Heart left ventricle (tissue), 16 donors: ENCODE data around the gene TRAPPC2. TPM values are rescaled to one million over a fixed set of nuclear protein-coding genes. Genes with fewer than 3 reads are reported as not detected.

Experiments
- ATAC-seq, 4 donors: fragments of 200-7000 bp; cut with Tn5 transposase; one replicate each; pipeline ENCODE4 v1.9.1; 2020 to 2022; ENCODE audit warnings: moderate library complexity in 4 of 4, mild to moderate bottlenecking in 3 of 4, moderate number of reproducible peaks in 1 of 4
- DNase-seq, 5 donors: peaks; one replicate each; pipeline ENCODE4 v3.0.0-alpha.2; 2020
- H3K27ac ChIP-seq, 12 donors: fragments of 200-600 bp; sonication (generic) in 4 of 12; one replicate each; pipeline versions ENCODE4 v1.5.0 to v1.8.0; 2016 to 2022; ENCODE audit warnings: mild to moderate bottlenecking in 2 of 12
- H3K27me3 ChIP-seq, 9 donors: fragments of 200-600 bp; sonication (generic) in 2 of 9; one replicate each; pipeline versions ENCODE4 v1.5.1 to v1.8.0; 2016 to 2022; ENCODE audit warnings: mild to moderate bottlenecking in 3 of 9
- H3K36me3 ChIP-seq, 9 donors: fragments of 200-600 bp; sonication (generic) in 2 of 9; one replicate each; pipeline versions ENCODE4 v1.5.0 to v1.8.0; 2018 to 2022; ENCODE audit warnings: mild to moderate bottlenecking in 2 of 9
- H3K4me1 ChIP-seq, 12 donors: fragments of 200-600 bp; sonication (generic) in 4 of 12; one replicate each; pipeline versions ENCODE4 v1.5.0 to v1.8.0; 2016 to 2022; ENCODE audit warnings: mild to moderate bottlenecking in 3 of 12
- H3K4me3 ChIP-seq, 12 donors: fragments of 200-600 bp; sonication (generic) in 4 of 12; one replicate each; pipeline versions ENCODE4 v1.5.0 to v1.8.0; 2017 to 2022; ENCODE audit warnings: mild to moderate bottlenecking in 9 of 12, moderate library complexity in 4 of 12
- H3K9me3 ChIP-seq, 12 donors: fragments of 200-600 bp; sonication (generic) in 4 of 12; one replicate each; pipeline versions ENCODE4 v1.5.0 to v1.8.0; 2016 to 2022; ENCODE audit warnings: mild to moderate bottlenecking in 1 of 12
- POLR2A ChIP-seq, 2 donors: fragments of 450-650 bp; IDR thresholded peaks; one replicate each; pipeline ENCODE4 v1.6.1; 2017; ENCODE audit warnings: antibody characterized with exemption in 2 of 2, mild to moderate bottlenecking in 2 of 2, moderate library complexity in 2 of 2
- WGBS, 4 donors: extraction: QIAGEN DNeasy Blood & Tissue Kit in 2 of 4; methylation state at CpG; one replicate each; pipeline versions ENCODE4 v1.1.5 to v1.1.7; 2013 to 2018; 5-methylcytosine and 5-hydroxymethylcytosine counted together
- intact Hi-C, 10 donors: fragments of 100-400 bp; cut with DNase I; formaldehyde crosslinking; loops; one replicate each; pipeline versions ENCODE4 v1.11.1 to v1.14.2; 2022
- polyA plus RNA-seq, 2 donors: library from polyadenylated mRNA; stranded (reverse); fragments of 200-250 nt; gene quantifications; one replicate each; pipeline ENCODE4 v1.2.3, GENCODE V29; 2013
- total RNA-seq, 9 donors: library from RNA; depleted of rRNA in 2 of 9; stranded (reverse); fragments of >200 nt in 2 of 9; fragmentation: NEBNext Ultra II Directional in 3 of 9; extraction: Animal tissue kit (Norgen Biotek cat#: 25700) in 3 of 9; gene quantifications; one replicate each; pipeline versions ENCODE4 v1.1.0 to v1.2.4, GENCODE V29; 2016 to 2023
- TF ChIP-seq, protein P1 (sequence below), 12 donors: fragments of 200-600 bp; sonication (generic) in 4 of 12; IDR thresholded peaks; one replicate each; pipeline versions ENCODE4 v1.5.0 to v1.8.0; 2018 to 2022; ENCODE audit warnings: antibody characterized with exemption in 12 of 12, mild to moderate bottlenecking in 5 of 12
- donor health status: ischemic (EF 13 %, LVEDD 7.1; RV severe dilation, severe dysfunction).
- donor health status: healthy with polysubstance abuse.
- donor health status: DM: no; HTN: yes; CAD: no.
- donor health status: DM: no; HTN: no; CAD: no.
- donor health status: ischemic (EF 25% LVEDD 6.9; RV normal size, moderate dysfunction).
- donor health status: ischemic (EF 25% LVEDD 5.7; RV mildly dilated, moderate dysfunction).
- donor health status: healthy.
- donor health status: DM: yes; HTN: yes; CAD: no.
- donor health status: ischemic (EF 35%, LVEDD 5.7; RV mildly dilated, moderate dysfunction).
- donor health status: nonischemic (EF 11% LVEDD 7.7; RV severe dilation, severe dysfunction).
- donor health status: DM: yes; HTN: yes; CAD: no.
- donor health status: PGD.
- donor health status: ischemic (EF 29% LVEDD 5.4; RV normal size, mild dysfunction).
- donor health status: nonischemic (EF 23%, LVEDD 6.1; RV moderate dilation, normal function).

Gene TRAPPC2
- total and polyA plus RNA-seq, 11 donors = 3.5 to 11.1 (median 5.2) TPM

DNA sequence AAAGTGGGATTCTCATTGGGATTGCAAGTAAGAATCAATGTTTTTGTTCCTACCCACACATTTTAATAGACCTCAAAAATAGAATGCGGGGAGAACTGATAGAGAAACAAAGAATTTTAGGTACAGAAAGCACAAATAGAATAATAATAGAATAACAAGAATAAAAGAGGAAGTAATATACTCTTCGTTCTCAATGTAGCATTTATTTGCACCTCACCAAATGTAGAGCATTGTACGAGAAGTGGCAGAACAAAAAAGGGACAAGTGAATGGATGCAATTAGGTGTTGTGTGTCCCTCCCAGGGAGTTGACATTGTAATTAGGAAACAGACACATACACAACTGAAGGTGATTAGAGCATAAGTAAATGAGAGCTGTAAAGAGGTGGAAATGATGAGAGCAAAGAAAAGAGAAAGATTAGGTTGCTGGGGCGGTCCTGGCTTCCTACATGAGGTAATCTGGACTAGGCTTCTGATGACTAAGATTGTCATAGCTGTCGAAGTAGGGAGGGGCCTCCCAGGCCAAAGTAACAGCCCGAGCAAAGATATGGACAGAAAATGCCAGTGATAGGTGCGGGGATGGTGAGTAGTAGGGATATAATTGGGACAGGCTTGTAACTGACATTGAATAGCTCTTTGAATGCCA is 35.1 kb downstream of the TRAPPC2 start:
- H3K4me3 ChIP-seq = no peak overlapping the region
- H3K4me1 ChIP-seq = peaks cover 0 to 72% (median 31%) of the 10 kb centered on the region in 12 donors
- H3K27ac ChIP-seq = peak overlapping the region in 2 of 12 donors; percentile 10 to 34
- peaks cover 0 to 16% (median 0%) of the 10 kb centered on the region in 9 donors for H3K27me3 ChIP-seq
- peaks cover 0 to 7% (median 0%) of the 10 kb centered on the region in 9 donors for H3K36me3 ChIP-seq
- no peaks in the 10 kb centered on the region for H3K9me3 ChIP-seq
- ATAC-seq (peak in 2 of 4 donors; percentile 77 to 84), DNase-seq (no peak)
- 52 to 55% (median 54%) methylated on average over 7 of the region's 7 CpGs for WGBS, 4 donors
- TF ChIP-seq, protein P1, sequence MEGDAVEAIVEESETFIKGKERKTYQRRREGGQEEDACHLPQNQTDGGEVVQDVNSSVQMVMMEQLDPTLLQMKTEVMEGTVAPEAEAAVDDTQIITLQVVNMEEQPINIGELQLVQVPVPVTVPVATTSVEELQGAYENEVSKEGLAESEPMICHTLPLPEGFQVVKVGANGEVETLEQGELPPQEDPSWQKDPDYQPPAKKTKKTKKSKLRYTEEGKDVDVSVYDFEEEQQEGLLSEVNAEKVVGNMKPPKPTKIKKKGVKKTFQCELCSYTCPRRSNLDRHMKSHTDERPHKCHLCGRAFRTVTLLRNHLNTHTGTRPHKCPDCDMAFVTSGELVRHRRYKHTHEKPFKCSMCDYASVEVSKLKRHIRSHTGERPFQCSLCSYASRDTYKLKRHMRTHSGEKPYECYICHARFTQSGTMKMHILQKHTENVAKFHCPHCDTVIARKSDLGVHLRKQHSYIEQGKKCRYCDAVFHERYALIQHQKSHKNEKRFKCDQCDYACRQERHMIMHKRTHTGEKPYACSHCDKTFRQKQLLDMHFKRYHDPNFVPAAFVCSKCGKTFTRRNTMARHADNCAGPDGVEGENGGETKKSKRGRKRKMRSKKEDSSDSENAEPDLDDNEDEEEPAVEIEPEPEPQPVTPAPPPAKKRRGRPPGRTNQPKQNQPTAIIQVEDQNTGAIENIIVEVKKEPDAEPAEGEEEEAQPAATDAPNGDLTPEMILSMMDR (IDR thresholded peaks at IDR 0.05) = no peak
- TF ChIP-seq POLR2A (IDR thresholded peaks at IDR 0.05) = no peak
- intact Hi-C loops = loop anchor here in 1 of 10 donors (5.0 kb wide), 1 partner anchor 33 kb away; the partner anchor contains the start of genes OFD1 and TRAPPC2

DNA sequence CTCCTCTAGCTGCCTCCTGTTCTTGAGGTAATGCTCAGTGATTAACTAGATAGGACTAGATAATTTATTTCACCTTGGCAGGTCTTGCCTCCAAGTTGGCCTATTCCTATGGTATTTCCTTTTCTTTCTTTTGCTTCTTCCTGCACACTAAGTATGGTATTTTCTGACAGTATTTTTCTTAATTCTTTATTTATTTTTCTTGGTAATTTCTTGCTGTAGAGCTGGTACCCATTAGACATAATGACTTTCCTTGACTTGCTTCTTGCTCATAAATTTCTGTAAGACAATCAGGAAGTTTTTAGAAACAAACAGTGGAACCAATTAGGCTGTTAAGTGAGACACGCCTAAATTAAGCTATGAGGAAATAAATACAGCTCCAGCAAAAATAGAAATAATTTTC is 36.0 kb downstream of the TRAPPC2 start:
- no peak for ATAC-seq
- Histone ChIP-seq H3K36me3 (no peaks in the 10 kb centered on the region), H3K4me3 (no peak overlapping the region), H3K9me3 (no peaks in the 10 kb centered on the region), H3K27me3 (peaks cover 0 to 23% (median 0%) of the 10 kb centered on the region in 9 donors), H3K4me1 (peaks cover 0 to 77% (median 37%) of the 10 kb centered on the region in 12 donors), H3K27ac (no peak overlapping the region)
- intact Hi-C loops = loop anchor here in 1 of 10 donors (5.0 kb wide), 1 partner anchor 34 kb away; the partner anchor contains the start of genes OFD1 and TRAPPC2
- WGBS, 4 donors = 57 to 79% (median 65%) methylated on average over 1 of the region's 1 CpG
- TF ChIP-seq POLR2A (IDR thresholded peaks at IDR 0.05) = no peak
- TF ChIP-seq, protein P1 (IDR thresholded peaks at IDR 0.05) = no peak
- DNase-seq = no peak

DNA sequence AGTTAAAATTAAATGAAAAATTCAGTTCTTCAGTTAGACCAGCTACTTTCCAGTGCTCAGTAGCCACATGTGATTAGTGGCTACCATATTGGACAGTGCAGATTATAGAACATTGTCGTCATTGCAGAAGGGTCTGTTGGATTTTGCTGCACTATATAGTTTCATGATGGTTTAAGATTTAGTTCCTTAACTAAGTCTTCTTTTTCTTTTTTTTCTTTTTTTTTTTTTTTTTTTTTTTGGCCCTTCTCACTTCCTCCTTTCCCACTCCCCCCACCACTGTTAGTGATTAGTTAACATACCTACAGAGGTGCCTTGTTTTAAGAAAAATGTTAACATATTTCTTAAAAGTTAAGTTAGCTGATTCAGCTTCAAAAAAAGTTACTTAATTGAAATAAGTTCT is 36.4 kb downstream of the TRAPPC2 start:
- Histone ChIP-seq H3K27ac (peak overlapping the region in 1 of 12 donors; percentile 9), H3K36me3 (no peaks in the 10 kb centered on the region), H3K27me3 (peaks cover 0 to 27% (median 0%) of the 10 kb centered on the region in 9 donors), H3K4me1 (peaks cover 0 to 81% (median 41%) of the 10 kb centered on the region in 12 donors), H3K9me3 (no peaks in the 10 kb centered on the region), H3K4me3 (no peak overlapping the region)
- no peak for DNase-seq
- 71 to 97% (median 83%) methylated on average over 1 of the region's 1 CpG for WGBS, 4 donors
- no peak for ATAC-seq
- TF ChIP-seq POLR2A (IDR thresholded peaks at IDR 0.05) = no peak
- TF ChIP-seq, protein P1 (IDR thresholded peaks at IDR 0.05) = no peak
- intact Hi-C loops = loop anchor here in 1 of 10 donors (5.0 kb wide), 1 partner anchor 34 kb away; the partner anchor contains the start of genes OFD1 and TRAPPC2

- intact Hi-C loops = loop anchor here in 1 of 10 donors (5.0 kb wide), 1 partner anchor 35 kb away; the partner anchor contains the start of genes OFD1 and TRAPPC2
- Histone ChIP-seq H3K4me1 (peaks cover 0 to 77% (median 43%) of the 10 kb centered on the region in 12 donors), H3K36me3 (no peaks in the 10 kb centered on the region), H3K27me3 (peaks cover 0 to 27% (median 0%) of the 10 kb centered on the region in 9 donors), H3K4me3 (no peak overlapping the region), H3K27ac (peak overlapping the region in 1 of 12 donors; percentile 9), H3K9me3 (no peaks in the 10 kb centered on the region)
- ATAC-seq (no peak), DNase-seq (no peak)
- 82 to 96% (median 93%) methylated on average over 2 of the region's 2 CpGs for WGBS, 4 donors
- TF ChIP-seq, protein P1 (IDR thresholded peaks at IDR 0.05) = no peak
- TF ChIP-seq POLR2A (IDR thresholded peaks at IDR 0.05) = no peak
These were observed 37.0 kb downstream of the TRAPPC2 start for GRCh38 chrX:13697455-13697854.
